Breast epithelium (tissue), 3 donors: Measurements from ENCODE around the gene SCG2.

ENCODE experiments used
- CTCF ChIP-seq, 3 donors: fragments of 450-650 bp; IDR thresholded peaks; one replicate each; pipeline ENCODE4 v1.5.1; 2016 to 2017; ENCODE audit warnings: antibody characterized with exemption in 3 of 3, mild to moderate bottlenecking in 3 of 3, moderate library complexity in 3 of 3
- POLR2A ChIP-seq: fragments of 450-650 bp; IDR thresholded peaks from one replicate; pipeline ENCODE4 v1.6.1; 2016; ENCODE audit warnings: antibody characterized with exemption, mild to moderate bottlenecking, moderate library complexity
- POLR2AphosphoS5 ChIP-seq, 3 donors: sonication (generic); formaldehyde crosslinking; IDR thresholded peaks; one replicate each; pipeline ENCODE4 v1.6.1; 2017; ENCODE audit warnings: antibody characterized with exemption in 3 of 3

- TF ChIP-seq CTCF (IDR thresholded peaks at IDR 0.05) (no peak), POLR2A (no peak), POLR2AphosphoS5 (IDR thresholded peaks at IDR 0.05) (no peak)
These were observed 6.0 kb downstream of the SCG2 start for GRCh38 chr2:223596208-223596607.
